C4-2B (cell line): ENCODE results near the gene HS3ST4.

Source experiments
- ZFX ChIP-seq: fragments of 450-650 bp; IDR thresholded peaks from 2 replicates; pipeline ENCODE4 v1.6.1; 2017
- TF ChIP-seq, protein P1 (sequence below): fragments of 450-650 bp; conservative IDR thresholded peaks from 2 replicates; pipeline ENCODE4 v1.5.1; 2017; ENCODE audit warnings: mild to moderate bottlenecking

DNA sequence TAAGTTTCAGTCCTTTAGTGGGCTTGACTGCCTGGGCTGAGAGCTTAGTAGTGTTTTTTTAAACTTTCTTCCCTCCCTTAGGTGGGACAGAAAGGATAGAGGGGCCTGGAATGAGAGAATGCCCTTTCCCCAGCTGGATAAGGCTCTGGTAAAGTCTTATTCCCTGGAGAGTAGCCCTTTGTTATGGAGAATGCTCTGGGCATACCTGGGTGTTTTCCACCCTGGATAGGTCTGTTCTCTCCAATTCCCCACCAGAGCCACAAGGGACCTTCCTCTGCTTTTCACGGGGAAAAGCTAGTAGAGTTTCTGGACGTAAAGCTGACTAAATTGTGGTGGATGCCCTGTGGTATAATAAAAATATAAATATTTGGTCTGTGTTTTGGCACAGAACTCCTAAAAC lies 164.1 kb downstream of the HS3ST4 start:
- no peak for TF ChIP-seq ZFX
- TF ChIP-seq, protein P1, sequence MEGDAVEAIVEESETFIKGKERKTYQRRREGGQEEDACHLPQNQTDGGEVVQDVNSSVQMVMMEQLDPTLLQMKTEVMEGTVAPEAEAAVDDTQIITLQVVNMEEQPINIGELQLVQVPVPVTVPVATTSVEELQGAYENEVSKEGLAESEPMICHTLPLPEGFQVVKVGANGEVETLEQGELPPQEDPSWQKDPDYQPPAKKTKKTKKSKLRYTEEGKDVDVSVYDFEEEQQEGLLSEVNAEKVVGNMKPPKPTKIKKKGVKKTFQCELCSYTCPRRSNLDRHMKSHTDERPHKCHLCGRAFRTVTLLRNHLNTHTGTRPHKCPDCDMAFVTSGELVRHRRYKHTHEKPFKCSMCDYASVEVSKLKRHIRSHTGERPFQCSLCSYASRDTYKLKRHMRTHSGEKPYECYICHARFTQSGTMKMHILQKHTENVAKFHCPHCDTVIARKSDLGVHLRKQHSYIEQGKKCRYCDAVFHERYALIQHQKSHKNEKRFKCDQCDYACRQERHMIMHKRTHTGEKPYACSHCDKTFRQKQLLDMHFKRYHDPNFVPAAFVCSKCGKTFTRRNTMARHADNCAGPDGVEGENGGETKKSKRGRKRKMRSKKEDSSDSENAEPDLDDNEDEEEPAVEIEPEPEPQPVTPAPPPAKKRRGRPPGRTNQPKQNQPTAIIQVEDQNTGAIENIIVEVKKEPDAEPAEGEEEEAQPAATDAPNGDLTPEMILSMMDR, result no peak
